ENCODE results near the gene DKK3.

Gene DKK3

DNA sequence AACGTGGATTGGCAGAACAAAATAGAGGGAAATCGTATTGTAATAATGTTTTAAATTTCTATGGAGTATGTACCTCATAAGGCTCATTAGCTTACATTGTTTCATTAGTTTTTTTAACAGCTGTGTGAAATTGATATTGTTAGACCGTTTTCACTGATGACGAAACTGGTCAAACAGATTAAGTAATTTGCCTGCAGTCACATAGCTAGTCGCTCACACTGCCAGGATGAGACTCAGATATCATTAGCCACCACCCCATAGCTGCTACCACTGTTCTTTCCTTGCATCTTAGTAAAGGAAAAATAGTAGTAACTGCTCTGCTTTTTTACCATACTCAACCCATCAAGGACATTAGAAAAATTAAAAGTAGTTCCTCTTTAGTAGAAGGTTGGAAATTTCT is 64.0 kb downstream of the DKK3 start:
- H3K27ac ChIP-seq (ENCODE audit: low read depth, low read length), result no peak overlapping the region
- H3K79me2 ChIP-seq (ENCODE audit: insufficient read depth, low read length), result no peaks in the 10 kb centered on the region
- no peak overlapping the region for H3K9ac ChIP-seq (ENCODE audit: low read length)
- H3K27me3 ChIP-seq (ENCODE audit: low read length), result no peaks in the 10 kb centered on the region
- TF ChIP-seq, protein P1, sequence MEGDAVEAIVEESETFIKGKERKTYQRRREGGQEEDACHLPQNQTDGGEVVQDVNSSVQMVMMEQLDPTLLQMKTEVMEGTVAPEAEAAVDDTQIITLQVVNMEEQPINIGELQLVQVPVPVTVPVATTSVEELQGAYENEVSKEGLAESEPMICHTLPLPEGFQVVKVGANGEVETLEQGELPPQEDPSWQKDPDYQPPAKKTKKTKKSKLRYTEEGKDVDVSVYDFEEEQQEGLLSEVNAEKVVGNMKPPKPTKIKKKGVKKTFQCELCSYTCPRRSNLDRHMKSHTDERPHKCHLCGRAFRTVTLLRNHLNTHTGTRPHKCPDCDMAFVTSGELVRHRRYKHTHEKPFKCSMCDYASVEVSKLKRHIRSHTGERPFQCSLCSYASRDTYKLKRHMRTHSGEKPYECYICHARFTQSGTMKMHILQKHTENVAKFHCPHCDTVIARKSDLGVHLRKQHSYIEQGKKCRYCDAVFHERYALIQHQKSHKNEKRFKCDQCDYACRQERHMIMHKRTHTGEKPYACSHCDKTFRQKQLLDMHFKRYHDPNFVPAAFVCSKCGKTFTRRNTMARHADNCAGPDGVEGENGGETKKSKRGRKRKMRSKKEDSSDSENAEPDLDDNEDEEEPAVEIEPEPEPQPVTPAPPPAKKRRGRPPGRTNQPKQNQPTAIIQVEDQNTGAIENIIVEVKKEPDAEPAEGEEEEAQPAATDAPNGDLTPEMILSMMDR (IDR thresholded peaks at IDR 0.05; ENCODE audit: insufficient read depth, low read length, poor library complexity, severe bottlenecking), result no peak
- TF ChIP-seq EZH2phosphoT487 (conservative IDR thresholded peaks at IDR 0.05; ENCODE audit: low read length), result no peak
- H3K4me2 ChIP-seq (ENCODE audit: low read depth, low read length, poor library complexity, severe bottlenecking), result no peak overlapping the region
- H4K20me1 ChIP-seq (ENCODE audit: low read depth, low read length), result no peaks in the 10 kb centered on the region
- no peaks in the 10 kb centered on the region for H3K9me3 ChIP-seq (ENCODE audit: insufficient read depth, low read length)
- no peaks in the 10 kb centered on the region for H3F3A ChIP-seq (ENCODE audit: insufficient read depth)
- H3K9me2 ChIP-seq (replicated peaks; ENCODE audit: insufficient read depth, low read length), result no peaks in the 10 kb centered on the region
- H3K36me3 ChIP-seq (ENCODE audit: low read length), result peaks cover 17% of the 10 kb centered on the region
- H3K4me3 ChIP-seq (ENCODE audit: insufficient read depth, low read length, poor library complexity, severe bottlenecking), result no peak overlapping the region
- H2AFZ ChIP-seq (ENCODE audit: low read depth, low read length, severe bottlenecking), result no peak overlapping the region

DNA sequence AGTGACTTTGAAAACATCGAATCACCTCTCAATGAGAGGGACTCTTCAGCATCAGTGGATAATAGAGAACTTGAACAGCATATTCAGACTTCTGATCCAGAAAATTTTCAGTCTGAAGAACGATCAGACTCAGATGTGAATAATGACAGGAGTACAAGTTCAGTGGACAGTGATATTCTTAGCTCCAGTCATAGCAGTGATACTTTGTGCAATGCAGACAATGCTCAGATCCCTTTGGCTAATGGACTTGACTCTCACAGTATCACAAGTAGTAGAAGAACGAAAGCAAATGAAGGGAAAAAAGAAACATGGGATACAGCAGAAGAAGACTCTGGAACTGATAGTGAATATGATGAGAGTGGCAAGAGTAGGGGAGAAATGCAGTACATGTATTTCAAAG is 65.8 kb downstream of the DKK3 start:
- TF ChIP-seq, protein P1 (IDR thresholded peaks at IDR 0.05; ENCODE audit: insufficient read depth, low read length, poor library complexity, severe bottlenecking), result no peak
- TF ChIP-seq EZH2phosphoT487 (conservative IDR thresholded peaks at IDR 0.05; ENCODE audit: low read length), result no peak
- H3K36me3 ChIP-seq (ENCODE audit: low read length), result peaks cover 17% of the 10 kb centered on the region
- H3K9me2 ChIP-seq (replicated peaks; ENCODE audit: insufficient read depth, low read length), result no peaks in the 10 kb centered on the region
- H3K27me3 ChIP-seq (ENCODE audit: low read length), result no peaks in the 10 kb centered on the region
- H3K4me3 ChIP-seq (ENCODE audit: insufficient read depth, low read length, poor library complexity, severe bottlenecking), result no peak overlapping the region
- no peak overlapping the region for H3K27ac ChIP-seq (ENCODE audit: low read depth, low read length)
- H3K79me2 ChIP-seq (ENCODE audit: insufficient read depth, low read length), result no peaks in the 10 kb centered on the region
- H4K20me1 ChIP-seq (ENCODE audit: low read depth, low read length), result no peaks in the 10 kb centered on the region
- H3K9me3 ChIP-seq (ENCODE audit: insufficient read depth, low read length), result no peaks in the 10 kb centered on the region
- no peaks in the 10 kb centered on the region for H3F3A ChIP-seq (ENCODE audit: insufficient read depth)
- H3K9ac ChIP-seq (ENCODE audit: low read length), result no peak overlapping the region
- H2AFZ ChIP-seq (ENCODE audit: low read depth, low read length, severe bottlenecking), result no peak overlapping the region
- no peak overlapping the region for H3K4me2 ChIP-seq (ENCODE audit: low read depth, low read length, poor library complexity, severe bottlenecking)

DNA sequence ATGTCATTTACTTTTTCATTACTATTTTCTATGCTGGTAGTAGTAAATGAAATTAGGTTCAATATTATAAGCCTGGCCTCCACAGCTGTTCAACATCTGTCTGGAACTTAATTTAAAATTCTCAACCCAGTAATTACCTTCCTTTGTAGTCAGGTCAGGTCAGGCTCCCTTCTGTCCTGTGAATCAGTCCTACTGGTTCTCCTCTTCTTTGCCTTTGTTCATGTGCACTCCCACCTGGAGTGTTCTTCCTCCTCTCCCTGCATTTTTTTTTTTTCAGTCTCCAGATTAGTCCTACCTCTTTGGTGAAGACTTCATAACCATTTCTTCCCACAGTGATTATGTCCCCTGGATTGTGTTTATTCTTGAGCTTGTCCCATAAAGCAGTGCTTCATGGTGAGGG is 67.9 kb downstream of the DKK3 start:
- no peaks in the 10 kb centered on the region for H3K79me2 ChIP-seq (ENCODE audit: insufficient read depth, low read length)
- H3K27me3 ChIP-seq (ENCODE audit: low read length), result no peaks in the 10 kb centered on the region
- H4K20me1 ChIP-seq (ENCODE audit: low read depth, low read length), result no peaks in the 10 kb centered on the region
- no peak overlapping the region for H3K9ac ChIP-seq (ENCODE audit: low read length)
- H3K27ac ChIP-seq (ENCODE audit: low read depth, low read length), result no peak overlapping the region
- no peak overlapping the region for H3K4me2 ChIP-seq (ENCODE audit: low read depth, low read length, poor library complexity, severe bottlenecking)
- no peak overlapping the region for H2AFZ ChIP-seq (ENCODE audit: low read depth, low read length, severe bottlenecking)
- TF ChIP-seq EZH2phosphoT487 (conservative IDR thresholded peaks at IDR 0.05; ENCODE audit: low read length), result no peak
- TF ChIP-seq, protein P1 (IDR thresholded peaks at IDR 0.05; ENCODE audit: insufficient read depth, low read length, poor library complexity, severe bottlenecking), result no peak
- peaks cover 26% of the 10 kb centered on the region for H3K36me3 ChIP-seq (ENCODE audit: low read length)
- no peak overlapping the region for H3K4me3 ChIP-seq (ENCODE audit: insufficient read depth, low read length, poor library complexity, severe bottlenecking)
- no peaks in the 10 kb centered on the region for H3K9me3 ChIP-seq (ENCODE audit: insufficient read depth, low read length)
- H3K9me2 ChIP-seq (replicated peaks; ENCODE audit: insufficient read depth, low read length), result no peaks in the 10 kb centered on the region
- no peaks in the 10 kb centered on the region for H3F3A ChIP-seq (ENCODE audit: insufficient read depth)
